CD4-positive, alpha-beta T cell (primary cell): ENCODE results near the gene ANO9. TPM values are rescaled to one million over a fixed set of nuclear protein-coding genes. Genes with fewer than 3 reads are reported as not detected.
"Not testable (repeated sequence)": the region's sequence is repeated elsewhere in the genome, so short reads cannot be mapped to it uniquely, and the experiment has no call there.

Experiments
- ATAC-seq: fragments of 200-7000 bp; cut with Tn5 transposase; one replicate; pipeline ENCODE4 v1.10.0; 2022; ENCODE audit warnings: mild to moderate bottlenecking; ENCODE audit not compliant: poor library complexity
- CTCF ChIA-PET: fragments of 350-600 bp; sonication (Branson Sonifier 250); formaldehyde crosslinking; loops from one replicate; lab custom pipeline; 2021; ENCODE audit warnings: antibody characterized with exemption, inconsistent platforms; lab: Charles Lee
- POLR2A ChIA-PET: fragments of 350-600 bp; sonication (Branson Sonifier 250); formaldehyde crosslinking; loops from one replicate; lab custom pipeline; 2021; ENCODE audit warnings: antibody characterized with exemption, inconsistent platforms; lab: Charles Lee
- DNase-seq, 14 experiments: peaks; one replicate each; pipeline ENCODE4 v3.0.0-alpha.2; 2013 to 2020; ENCODE audit warnings: mixed read lengths in 2 of 14
- H3K27ac ChIP-seq, 2 donors: one replicate each; pipeline versions ENCODE4 v1.5.1 to v1.7.0; 2013; ENCODE audit warnings: low read length in 2 of 2, low read depth in 1 of 2, mild to moderate bottlenecking in 1 of 2
- H3K27me3 ChIP-seq, 2 experiments: 1 replicate in 1 of 2; 2 replicates in 1 of 2; pipeline versions ENCODE4 v1.6.1 to v1.7.0; 2013; ENCODE audit warnings: low read length in 2 of 2, control low read depth in 1 of 2, mild to moderate bottlenecking in 1 of 2, moderate library complexity in 1 of 2; ENCODE audit not compliant: insufficient read depth in 2 of 2, control insufficient read depth in 1 of 2
- H3K36me3 ChIP-seq: one replicate; pipeline ENCODE4 v1.6.1; 2013; ENCODE audit warnings: low read length, control low read depth; ENCODE audit not compliant: insufficient read depth
- H3K4me1 ChIP-seq: one replicate; pipeline ENCODE4 v1.6.1; 2013; ENCODE audit warnings: low read length, control low read depth; ENCODE audit not compliant: insufficient read depth
- H3K4me3 ChIP-seq: one replicate; pipeline ENCODE4 v1.5.1; 2013; ENCODE audit warnings: mild to moderate bottlenecking, low read length, moderate library complexity
- H3K9me3 ChIP-seq, 2 experiments: 1 replicate in 1 of 2; 2 replicates in 1 of 2; pipeline versions ENCODE4 v1.6.1 to v1.7.0; 2013; ENCODE audit warnings: low read length in 2 of 2, mild to moderate bottlenecking in 2 of 2, control low read depth in 1 of 2, moderate library complexity in 1 of 2; ENCODE audit not compliant: control insufficient read depth in 1 of 2, insufficient read depth in 1 of 2
- H3K27ac Mint-ChIP-seq: one replicate; pipeline ENCODE4 v1.8.0; 2020; ENCODE audit warnings: mixed read lengths
- H3K27me3 Mint-ChIP-seq: one replicate; pipeline ENCODE4 v1.8.0; 2021; ENCODE audit warnings: mixed read lengths
- H3K36me3 Mint-ChIP-seq: one replicate; pipeline ENCODE4 v1.8.0; 2021; ENCODE audit warnings: low read depth, mixed read lengths
- H3K4me1 Mint-ChIP-seq: one replicate; pipeline ENCODE4 v1.8.0; 2021; ENCODE audit warnings: low read depth, mixed read lengths
- H3K4me3 Mint-ChIP-seq: one replicate; pipeline ENCODE4 v1.8.0; 2020; ENCODE audit warnings: mild to moderate bottlenecking, mixed read lengths
- H3K9me3 Mint-ChIP-seq: one replicate; pipeline ENCODE4 v1.8.0; 2020; ENCODE audit warnings: mixed read lengths
- intact Hi-C, 2 experiments: fragments of 100-400 bp; cut with DNase I in 1 of 2; cut with micrococcal nuclease in 1 of 2; formaldehyde crosslinking; loops; one replicate each; pipeline versions ENCODE4 v1.15.1 to v1.9.0; 2023 to 2025; cut with DNase I, micrococcal nuclease
- total RNA-seq, 174 experiments: library from RNA in 2 of 174; stranded (reverse) in 2 of 174; gene quantifications; one replicate each; pipeline ENCODE4 v1.2.3 and lab custom pipeline; 2021 to 2026
- TF ChIP-seq, protein P1 (sequence below): fragments of 200-600 bp; IDR thresholded peaks from one replicate; pipeline ENCODE4 v1.8.0; 2022; ENCODE audit warnings: antibody characterized with exemption, mild to moderate bottlenecking

Gene ANO9
- total RNA-seq, 2 experiments from 2014 or later: 109 to 114 TPM

GRCh38 chr11:392102-392777, 49.6 kb downstream of the ANO9 start:
- H3K9me3 ChIP-seq: no peaks in the 10 kb centered on the region
- H3K27ac ChIP-seq: no peak overlapping the region
- Mint-ChIP-seq H3K36me3 (no peaks in the 10 kb centered on the region), H3K9me3 (peaks cover 2% of the 10 kb centered on the region), H3K27me3 (no peaks in the 10 kb centered on the region), H3K4me3 (no peak overlapping the region), H3K4me1 (peaks cover 8% of the 10 kb centered on the region), H3K27ac (no peak overlapping the region)
- intact Hi-C loops: no loop called here
- peaks cover 16% of the 10 kb centered on the region for H3K4me1 ChIP-seq
- CTCF ChIA-PET: no interaction called here
- POLR2A ChIA-PET: no interaction called here
- TF ChIP-seq, protein P1, sequence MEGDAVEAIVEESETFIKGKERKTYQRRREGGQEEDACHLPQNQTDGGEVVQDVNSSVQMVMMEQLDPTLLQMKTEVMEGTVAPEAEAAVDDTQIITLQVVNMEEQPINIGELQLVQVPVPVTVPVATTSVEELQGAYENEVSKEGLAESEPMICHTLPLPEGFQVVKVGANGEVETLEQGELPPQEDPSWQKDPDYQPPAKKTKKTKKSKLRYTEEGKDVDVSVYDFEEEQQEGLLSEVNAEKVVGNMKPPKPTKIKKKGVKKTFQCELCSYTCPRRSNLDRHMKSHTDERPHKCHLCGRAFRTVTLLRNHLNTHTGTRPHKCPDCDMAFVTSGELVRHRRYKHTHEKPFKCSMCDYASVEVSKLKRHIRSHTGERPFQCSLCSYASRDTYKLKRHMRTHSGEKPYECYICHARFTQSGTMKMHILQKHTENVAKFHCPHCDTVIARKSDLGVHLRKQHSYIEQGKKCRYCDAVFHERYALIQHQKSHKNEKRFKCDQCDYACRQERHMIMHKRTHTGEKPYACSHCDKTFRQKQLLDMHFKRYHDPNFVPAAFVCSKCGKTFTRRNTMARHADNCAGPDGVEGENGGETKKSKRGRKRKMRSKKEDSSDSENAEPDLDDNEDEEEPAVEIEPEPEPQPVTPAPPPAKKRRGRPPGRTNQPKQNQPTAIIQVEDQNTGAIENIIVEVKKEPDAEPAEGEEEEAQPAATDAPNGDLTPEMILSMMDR: no peak
- H3K4me3 ChIP-seq: no peak overlapping the region
- no peak for DNase-seq
- ATAC-seq: no peak
- H3K36me3 ChIP-seq: no peaks in the 10 kb centered on the region
- no peaks in the 10 kb centered on the region for H3K27me3 ChIP-seq

GRCh38 chr11:391117-392017, 50.4 kb downstream of the ANO9 start:
- H3K27me3 ChIP-seq: no peaks in the 10 kb centered on the region
- no peak for DNase-seq
- no peak for ATAC-seq
- intact Hi-C loops: no loop called here
- Mint-ChIP-seq H3K36me3 (no peaks in the 10 kb centered on the region), H3K4me1 (peaks cover 10% of the 10 kb centered on the region), H3K27ac (no peak overlapping the region), H3K27me3 (no peaks in the 10 kb centered on the region), H3K9me3 (peaks cover 4% of the 10 kb centered on the region), H3K4me3 (no peak overlapping the region)
- H3K9me3 ChIP-seq: peaks cover 7 to 8% of the 10 kb centered on the region in 2 experiments
- TF ChIP-seq, protein P1: no peak
- no peaks in the 10 kb centered on the region for H3K36me3 ChIP-seq
- CTCF ChIA-PET: no interaction called here
- H3K4me3 ChIP-seq: no peak overlapping the region
- POLR2A ChIA-PET: no interaction called here
- H3K27ac ChIP-seq: no peak overlapping the region
- H3K4me1 ChIP-seq: peaks cover 15% of the 10 kb centered on the region

GRCh38 chr11:390175-390574, 51.6 kb downstream of the ANO9 start:
- CTCF ChIA-PET: no interaction called here
- Histone ChIP-seq H3K9me3 (peaks cover 12 to 17% of the 10 kb centered on the region in 2 experiments), H3K4me1 (peaks cover 13% of the 10 kb centered on the region), H3K36me3 (no peaks in the 10 kb centered on the region), H3K4me3 (no peak overlapping the region), H3K27ac (no peak overlapping the region), H3K27me3 (no peaks in the 10 kb centered on the region)
- H3K27me3 Mint-ChIP-seq: no peaks in the 10 kb centered on the region
- intact Hi-C loops: no loop called here
- DNase-seq (no peak), ATAC-seq (no peak)
- H3K27ac Mint-ChIP-seq: no peak overlapping the region
- peaks cover 10% of the 10 kb centered on the region for H3K4me1 Mint-ChIP-seq
- POLR2A ChIA-PET: no interaction called here
- peaks cover 4% of the 10 kb centered on the region for H3K9me3 Mint-ChIP-seq
- no peak overlapping the region for H3K4me3 Mint-ChIP-seq
- TF ChIP-seq, protein P1: no peak
- H3K36me3 Mint-ChIP-seq: no peaks in the 10 kb centered on the region

GRCh38 chr11:389369-389768, 52.4 kb downstream of the ANO9 start:
- H3K27ac ChIP-seq, intact Hi-C loops, POLR2A ChIA-PET, H3K9me3 Mint-ChIP-seq, H3K36me3 ChIP-seq, H3K27ac Mint-ChIP-seq, H3K36me3 Mint-ChIP-seq, H3K27me3 Mint-ChIP-seq, CTCF ChIA-PET, DNase-seq, H3K27me3 ChIP-seq, ATAC-seq, H3K4me3 ChIP-seq, H3K4me3 Mint-ChIP-seq: not testable (repeated sequence)
- H3K9me3 ChIP-seq: peaks cover 12 to 17% of the 10 kb centered on the region in 2 experiments
- H3K4me1 Mint-ChIP-seq: peaks cover 10% of the 10 kb centered on the region
- H3K4me1 ChIP-seq: peaks cover 13% of the 10 kb centered on the region
